ENCODE results near the gene SULT2A1. TPM values are rescaled to one million over a fixed set of nuclear protein-coding genes. Genes with fewer than 3 reads are reported as not detected.
"Not testable (repeated sequence)": the region's sequence is repeated elsewhere in the genome, so short reads cannot be mapped to it uniquely, and the experiment has no call there.

SULT2A1 gene
- total RNA-seq, 1 donor from 2014 or later: not detected

DNA sequence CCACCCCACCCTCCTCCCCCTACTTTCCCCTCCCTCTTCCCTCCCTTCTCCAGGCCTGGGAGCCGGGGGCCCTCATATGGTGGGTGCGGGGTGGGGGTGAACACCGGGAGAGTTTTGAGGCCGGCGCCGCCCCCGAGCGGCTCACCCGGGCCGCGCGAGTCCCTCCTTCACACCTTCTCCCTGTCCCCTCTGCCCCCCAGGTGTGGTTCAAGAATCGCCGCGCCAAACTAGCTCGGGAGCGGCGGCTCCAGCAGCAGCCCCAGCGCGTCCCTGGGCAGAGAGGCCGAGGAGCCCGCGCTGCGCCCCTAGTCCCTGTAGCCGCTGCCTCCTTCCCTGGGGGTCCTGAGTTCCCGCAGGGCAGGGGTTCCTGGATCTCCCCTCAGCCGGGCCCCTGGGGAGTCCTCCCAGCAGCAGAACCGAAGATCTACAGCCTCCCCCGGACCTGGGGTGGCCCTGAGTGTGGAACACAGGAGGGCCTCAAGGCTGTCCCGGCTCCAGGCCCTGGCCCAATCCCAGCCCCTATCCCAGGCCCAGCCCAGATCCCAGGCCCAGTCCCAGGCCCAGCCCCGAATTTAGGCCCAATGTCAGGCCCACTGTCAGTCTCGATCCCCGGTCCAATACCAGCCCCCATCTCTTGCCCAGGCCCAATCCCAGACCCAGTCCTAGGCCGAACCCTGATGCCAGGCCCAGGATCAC lies 25.4 kb downstream of the SULT2A1 start:
- ATAC-seq: no peak

GRCh38 chr19:47859838-47860237 lies 26.3 kb downstream of the SULT2A1 start:
- peak; percentile 31 for ATAC-seq

DNA sequence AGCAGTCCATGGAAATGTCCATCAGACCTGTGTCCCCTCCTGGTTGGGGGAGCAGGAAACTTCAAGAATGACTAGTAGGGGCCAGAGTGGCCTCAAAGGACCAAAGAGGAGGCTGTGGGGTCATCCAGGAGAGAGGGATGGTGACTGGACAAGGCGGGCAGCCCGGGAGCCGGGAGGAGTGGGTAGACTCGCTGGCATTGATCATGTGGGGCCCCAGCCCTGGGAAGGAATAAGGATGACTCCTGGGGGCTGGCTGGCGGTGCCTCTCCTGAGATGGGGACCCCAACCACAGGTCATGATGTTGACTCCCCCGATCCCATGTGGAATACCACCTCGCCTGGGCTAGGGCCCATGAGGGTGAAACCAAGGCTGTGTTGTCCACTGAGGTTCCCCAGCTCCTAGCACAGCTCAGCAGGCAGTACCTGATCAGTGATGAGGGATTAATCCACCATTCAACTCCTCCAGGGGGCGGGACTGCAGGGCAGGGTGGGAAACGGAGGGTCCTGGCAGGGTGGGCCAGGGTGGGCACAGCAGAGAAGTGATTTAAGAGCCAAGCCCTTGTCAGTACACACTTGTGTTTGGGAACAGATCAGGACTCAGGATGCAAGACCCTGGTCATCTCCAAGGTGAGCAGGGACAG lies 27.3 kb downstream of the SULT2A1 start, which contains the start of gene TPRX2:
Gene TPRX2 (plus strand): TSS at position 590 of the 640 bp plus-strand sequence. CDS start 12 bp downstream, at position 602.
- ATAC-seq: not testable (repeated sequence)

DNA sequence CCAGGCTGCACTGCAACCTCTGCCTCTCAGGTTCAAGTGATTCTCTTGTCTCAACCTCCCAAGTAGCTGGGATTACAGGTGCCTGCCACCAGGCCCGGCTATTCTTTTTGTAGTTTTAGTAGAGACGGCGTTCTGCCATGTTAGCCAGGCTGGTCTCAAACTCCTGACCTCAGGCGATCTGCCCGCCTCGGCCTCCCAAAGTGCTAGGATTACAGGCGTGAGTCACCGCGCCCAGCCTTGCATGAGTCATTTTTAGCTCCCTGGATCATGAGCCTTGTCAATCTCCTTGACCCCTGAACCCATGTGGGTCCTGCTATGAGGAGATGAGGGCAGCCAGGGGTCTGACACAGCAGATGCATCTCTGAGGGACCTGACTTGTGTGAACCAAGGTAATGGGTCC lies 27.9 kb downstream of the SULT2A1 start:
- ATAC-seq: peak; percentile 38

DNA sequence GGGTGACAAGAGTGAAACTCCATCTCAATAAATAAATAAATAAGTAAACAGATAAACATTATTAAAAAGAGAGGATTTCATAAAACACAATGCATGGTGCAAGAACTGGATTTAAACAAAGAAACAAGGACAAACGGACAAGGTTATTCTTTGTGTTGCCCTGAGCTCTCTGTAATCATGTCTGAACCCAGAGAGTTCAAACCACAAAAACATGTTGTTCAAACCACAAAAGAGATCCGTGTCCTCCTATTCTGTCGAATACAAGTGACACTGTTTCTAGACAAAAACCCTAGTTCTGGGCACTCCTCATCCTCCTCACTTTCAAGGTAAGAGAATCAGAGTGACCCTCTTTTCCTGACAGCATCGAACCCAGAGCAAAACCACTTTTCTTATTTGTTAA lies 31.7 kb downstream of the SULT2A1 start:
- ATAC-seq: no peak

DNA sequence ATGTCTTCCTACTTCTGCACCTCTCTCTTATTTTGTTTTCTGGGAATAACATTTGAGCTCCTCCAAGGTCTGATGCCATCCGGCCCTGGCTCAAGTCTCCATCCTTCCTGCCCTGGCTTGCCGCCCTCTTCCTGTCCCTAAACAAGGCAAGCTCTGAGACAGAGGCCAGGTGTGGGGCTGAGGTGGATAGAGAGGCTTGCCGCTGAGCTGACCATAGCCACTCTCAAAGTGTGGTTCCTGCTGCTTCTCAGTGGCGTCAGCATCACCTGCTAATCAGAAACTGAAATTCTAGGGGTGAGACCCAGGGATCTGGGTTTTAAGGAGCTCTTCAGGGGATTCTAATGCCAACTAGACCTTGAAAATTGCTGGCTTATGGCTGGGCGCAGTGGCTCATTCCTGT lies 33.1 kb downstream of the SULT2A1 start:
- ATAC-seq: no peak

- no peak for ATAC-seq
Measured at GRCh38 chr19:47848823-47849473, 37.2 kb downstream of the SULT2A1 start.

GRCh38 chr19:47848425-47848822 lies 37.7 kb downstream of the SULT2A1 start:
- no peak for ATAC-seq

- no peak for ATAC-seq
Measured at GRCh38 chr19:47842941-47843340, 43.2 kb downstream of the SULT2A1 start.

- ATAC-seq: no peak
Measured at GRCh38 chr19:47839913-47840312, 46.2 kb downstream of the SULT2A1 start.

DNA sequence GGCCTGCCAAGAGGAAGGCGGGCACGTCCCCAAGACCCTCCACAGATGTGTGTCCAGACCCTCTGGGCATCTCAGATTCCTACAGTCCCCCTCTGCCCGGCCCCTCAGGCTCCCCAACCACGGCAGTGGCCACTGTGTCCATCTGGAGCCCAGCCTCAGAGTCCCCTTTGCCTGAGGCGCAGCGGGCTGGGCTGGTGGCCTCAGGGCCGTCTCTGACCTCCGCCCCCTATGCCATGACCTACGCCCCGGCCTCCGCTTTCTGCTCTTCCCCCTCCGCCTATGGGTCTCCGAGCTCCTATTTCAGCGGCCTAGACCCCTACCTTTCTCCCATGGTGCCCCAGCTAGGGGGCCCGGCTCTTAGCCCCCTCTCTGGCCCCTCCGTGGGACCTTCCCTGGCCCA lies 46.7 kb downstream of the SULT2A1 start:
- ATAC-seq: peak; percentile 23

GRCh38 chr19:47836038-47836437 lies 50.1 kb downstream of the SULT2A1 start:
- no peak for ATAC-seq

- no peak for ATAC-seq
Measured at GRCh38 chr19:47832723-47833122, 53.4 kb downstream of the SULT2A1 start.

- no peak for ATAC-seq
Measured at GRCh38 chr19:47826800-47827199, 59.3 kb downstream of the SULT2A1 start.

DNA sequence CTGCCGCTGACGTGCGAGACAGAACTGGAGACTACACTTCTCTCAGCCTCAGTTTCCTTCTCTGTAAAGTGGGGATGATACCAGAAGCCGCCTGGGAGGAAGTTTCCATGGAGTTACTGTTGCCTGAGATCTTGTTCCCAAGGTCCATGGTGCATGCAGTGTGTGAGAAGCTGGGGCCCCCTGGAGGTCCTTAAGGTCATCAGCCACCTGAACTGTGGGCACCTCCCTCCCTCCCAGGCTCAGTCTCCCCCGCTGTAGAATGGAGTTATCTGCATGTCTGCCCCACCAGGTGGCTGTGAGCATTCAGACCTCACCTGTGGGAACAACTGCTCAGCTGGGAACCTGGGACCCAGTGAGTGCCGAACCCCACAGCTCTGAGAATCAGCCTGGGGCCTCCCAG lies 61.7 kb downstream of the SULT2A1 start:
- no peak for ATAC-seq

DNA sequence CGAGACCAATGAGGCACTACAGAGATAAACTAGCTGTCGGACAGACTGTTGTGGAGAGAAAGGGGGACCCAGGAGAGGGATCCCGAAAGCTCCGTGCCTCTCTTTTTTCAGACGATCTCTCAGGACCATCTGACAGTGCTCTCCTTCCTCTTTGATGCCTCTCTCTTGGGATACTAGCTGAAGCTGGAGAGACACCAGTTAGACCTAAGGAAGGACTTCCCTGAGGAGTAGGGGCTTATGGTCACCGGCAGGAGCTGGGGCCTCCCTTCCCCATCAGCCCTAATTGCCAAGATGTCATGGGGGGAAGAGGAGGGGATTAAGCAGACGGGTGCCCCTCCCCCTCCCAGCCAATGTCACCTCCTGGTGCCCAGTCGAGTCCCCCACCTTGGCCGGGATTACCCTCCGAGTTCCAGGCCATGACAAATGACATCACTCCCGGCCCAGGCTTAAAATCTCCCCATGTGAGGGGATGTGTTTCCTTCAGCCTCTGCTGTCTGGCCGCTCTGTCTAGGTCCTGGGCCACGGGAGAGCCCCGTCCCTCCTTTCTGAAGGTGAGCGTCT lies 64.6 kb downstream of the SULT2A1 start, which contains the start of gene CRX:
Gene CRX (plus strand): TSS at position 478 of the 561 bp plus-strand sequence. CDS start 12,507 bp downstream, outside the sequence.
- no peak for ATAC-seq

Other genes starting within 250 kb of the SULT2A1 start
- 37.0 TPM for gene EHD2, start 172.9 kb downstream of the SULT2A1 start, total RNA-seq
- 218 TPM for gene NOP53, start 140.8 kb downstream of the SULT2A1 start, total RNA-seq
- gene SELENOW, start 107.6 kb downstream of the SULT2A1 start, total RNA-seq: 152 TPM
- not detected for gene TPRX1, start 81.8 kb downstream of the SULT2A1 start, total RNA-seq
- gene CRX, start 64.4 kb downstream of the SULT2A1 start, total RNA-seq: not detected
- gene TPRX2, start 27.1 kb downstream of the SULT2A1 start, total RNA-seq: not detected
- not detected for gene BSPH1, start 105.9 kb upstream of the SULT2A1 start, total RNA-seq
- gene ELSPBP1, start 108.3 kb upstream of the SULT2A1 start, total RNA-seq: not detected
- gene CABP5, start 157.8 kb upstream of the SULT2A1 start, total RNA-seq: not detected
- 0.32 TPM for gene PLA2G4C, start 224.5 kb upstream of the SULT2A1 start, total RNA-seq